Sigmoid colon (tissue), 4 donors: ENCODE measurements around the gene PRODH2.

Experiments used
- POLR2AphosphoS5 ChIP-seq, 4 donors: sonication (generic); formaldehyde crosslinking; IDR thresholded peaks; one replicate each; pipeline ENCODE4 v1.6.1; 2017; ENCODE audit warnings: antibody characterized with exemption in 4 of 4
- TF ChIP-seq, protein P1 (sequence below), 4 experiments: fragments of 450-650 bp in 3 of 4; fragments of 200-600 bp in 1 of 4; IDR thresholded peaks; one replicate each; pipeline ENCODE4 v1.5.1; 2016 to 2019; ENCODE audit warnings: antibody characterized with exemption in 4 of 4, mild to moderate bottlenecking in 3 of 4, moderate library complexity in 2 of 4

DNA sequence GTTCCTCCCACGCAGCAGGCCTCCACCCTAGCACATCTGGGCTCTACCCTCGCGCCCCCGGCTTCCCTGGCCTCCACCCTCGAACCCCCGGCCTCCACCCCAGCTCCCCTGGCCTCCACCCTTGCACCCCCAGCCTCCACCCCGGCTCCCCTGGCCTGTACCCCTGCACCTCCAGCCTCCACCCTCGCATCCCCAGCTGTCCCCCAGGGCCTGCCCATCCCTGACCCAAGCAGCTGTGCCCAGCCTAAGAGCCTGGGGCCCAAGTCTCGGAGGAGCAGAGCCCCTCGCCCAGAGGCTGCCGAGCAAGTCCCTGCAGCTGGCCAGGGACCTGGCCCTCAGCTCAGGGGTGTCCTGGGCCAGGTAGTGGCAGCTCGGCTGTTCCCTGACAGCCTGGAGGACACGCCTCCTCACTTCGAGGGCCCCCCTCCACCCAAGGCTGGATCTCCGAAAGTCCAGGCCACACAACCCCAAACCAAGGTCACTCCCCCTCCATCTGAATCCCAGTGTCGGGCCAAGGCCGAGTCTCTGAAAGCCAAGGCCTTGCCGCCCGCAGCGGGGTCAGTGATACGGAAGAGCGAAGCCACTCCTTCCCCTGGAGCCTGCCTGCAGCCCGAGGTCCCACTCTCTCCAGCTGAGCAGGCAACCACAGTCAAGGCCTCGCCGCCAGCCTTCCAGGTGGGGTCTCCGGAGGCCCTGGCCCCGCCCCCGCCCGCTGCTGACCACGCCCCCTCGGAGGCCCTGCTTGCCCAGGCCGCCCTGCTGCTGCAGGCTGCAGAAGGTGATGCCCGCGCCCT lies 45.2 kb downstream of the PRODH2 start:
- TF ChIP-seq, protein P1, sequence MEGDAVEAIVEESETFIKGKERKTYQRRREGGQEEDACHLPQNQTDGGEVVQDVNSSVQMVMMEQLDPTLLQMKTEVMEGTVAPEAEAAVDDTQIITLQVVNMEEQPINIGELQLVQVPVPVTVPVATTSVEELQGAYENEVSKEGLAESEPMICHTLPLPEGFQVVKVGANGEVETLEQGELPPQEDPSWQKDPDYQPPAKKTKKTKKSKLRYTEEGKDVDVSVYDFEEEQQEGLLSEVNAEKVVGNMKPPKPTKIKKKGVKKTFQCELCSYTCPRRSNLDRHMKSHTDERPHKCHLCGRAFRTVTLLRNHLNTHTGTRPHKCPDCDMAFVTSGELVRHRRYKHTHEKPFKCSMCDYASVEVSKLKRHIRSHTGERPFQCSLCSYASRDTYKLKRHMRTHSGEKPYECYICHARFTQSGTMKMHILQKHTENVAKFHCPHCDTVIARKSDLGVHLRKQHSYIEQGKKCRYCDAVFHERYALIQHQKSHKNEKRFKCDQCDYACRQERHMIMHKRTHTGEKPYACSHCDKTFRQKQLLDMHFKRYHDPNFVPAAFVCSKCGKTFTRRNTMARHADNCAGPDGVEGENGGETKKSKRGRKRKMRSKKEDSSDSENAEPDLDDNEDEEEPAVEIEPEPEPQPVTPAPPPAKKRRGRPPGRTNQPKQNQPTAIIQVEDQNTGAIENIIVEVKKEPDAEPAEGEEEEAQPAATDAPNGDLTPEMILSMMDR (IDR thresholded peaks at IDR 0.05): no peak
- no peak for TF ChIP-seq POLR2AphosphoS5 (IDR thresholded peaks at IDR 0.05)
